IMR-90 (cell line): Measurements from ENCODE around the gene GP5. TPM values are rescaled to one million over a fixed set of nuclear protein-coding genes. Genes with fewer than 3 reads are reported as not detected.

Experiments
- ATAC-seq: fragments of 200-7000 bp; cut with Tn5 transposase; 2 replicates; pipeline ENCODE4 v1.9.1; 2020; ENCODE audit warnings: low read depth, mild to moderate bottlenecking, moderate library complexity
- BruUV-seq: library from RNA; stranded (reverse); fragments of 400-500 nt; replicated peaks from 2 replicates; lab custom pipeline; 2021; lab: Mats Ljungman, UMichigan
- CTCF ChIA-PET: fragments of 300-600 bp; formaldehyde crosslinking; extraction: SDS; loops from one replicate; lab custom pipeline; 2021; ENCODE audit warnings: antibody characterized with exemption; lab: Yijun Ruan, JAX
- POLR2A ChIA-PET: fragments of 300-600 bp; sonication (Branson Sonifier 250); formaldehyde crosslinking; loops from one replicate; lab custom pipeline; 2022; ENCODE audit warnings: antibody characterized with exemption; ENCODE audit not compliant: unreplicated experiment; lab: Charles Lee
- DNase-seq: peaks from one replicate; pipeline ENCODE4 v3.0.0; 2013
- H2AFZ ChIP-seq: replicated peaks from 2 replicates; pipeline ENCODE3; 2013; ENCODE audit warnings: low read length, mild to moderate bottlenecking; ENCODE audit not compliant: poor library complexity
- H2AK5ac ChIP-seq: 2 replicates; pipeline ENCODE4 v1.6.1; 2013; ENCODE audit warnings: low read depth, low read length, inconsistent platforms
- H2AK9ac ChIP-seq: replicated peaks from 2 replicates; pipeline ENCODE3; 2013; ENCODE audit warnings: mild to moderate bottlenecking, low read depth, low read length, moderate library complexity; ENCODE audit not compliant: poor library complexity
- H2BK120ac ChIP-seq: 2 replicates; pipeline ENCODE4 v1.6.1; 2013; ENCODE audit warnings: low read depth, low read length, inconsistent platforms
- H2BK15ac ChIP-seq: 3 replicates; pipeline ENCODE4 v1.6.1; 2013; ENCODE audit warnings: low read depth, low read length, inconsistent platforms
- H2BK20ac ChIP-seq: 2 replicates; pipeline ENCODE4 v1.6.1; 2013; ENCODE audit warnings: low read depth, mild to moderate bottlenecking, inconsistent platforms, low read length, moderate library complexity
- H2BK5ac ChIP-seq: 2 replicates; pipeline ENCODE4 v1.6.1; 2013; ENCODE audit warnings: mild to moderate bottlenecking, low read depth, low read length, inconsistent platforms; ENCODE audit not compliant: poor library complexity, severe bottlenecking
- H3K14ac ChIP-seq: replicated peaks from 2 replicates; pipeline ENCODE4 v1.6.1; 2013; ENCODE audit warnings: low read depth, low read length, inconsistent platforms
- H3K18ac ChIP-seq: 2 replicates; pipeline ENCODE4 v1.6.1; 2013; ENCODE audit warnings: low read depth, low read length, control low read depth
- H3K23ac ChIP-seq: 2 replicates; pipeline ENCODE4 v1.6.1; 2013; ENCODE audit warnings: low read depth, low read length, inconsistent platforms
- H3K27ac ChIP-seq: 2 replicates; pipeline ENCODE4 v1.5.1; 2013; ENCODE audit warnings: mild to moderate bottlenecking, control low read depth, low read length; ENCODE audit not compliant: insufficient read depth
- H3K27me3 ChIP-seq: 2 replicates; pipeline ENCODE4 v1.6.1; 2013; ENCODE audit warnings: low read length; ENCODE audit not compliant: control insufficient read depth, insufficient read depth
- H3K36me3 ChIP-seq: 2 replicates; pipeline ENCODE4 v1.6.1; 2013; ENCODE audit warnings: low read length, mixed read lengths; ENCODE audit not compliant: control insufficient read depth, insufficient read depth
- H3K4ac ChIP-seq: 2 replicates; pipeline ENCODE4 v1.6.1; 2013; ENCODE audit warnings: low read depth, low read length, inconsistent platforms
- H3K4me1 ChIP-seq: 2 replicates; pipeline ENCODE4 v1.6.1; 2013; ENCODE audit warnings: low read length, mixed read lengths; ENCODE audit not compliant: control insufficient read depth, insufficient read depth
- H3K4me2 ChIP-seq: 2 replicates; pipeline ENCODE4 v1.6.1; 2013; ENCODE audit warnings: low read depth, mild to moderate bottlenecking, control low read depth, low read length, moderate library complexity
- H3K4me3 ChIP-seq: 2 replicates; pipeline ENCODE4 v1.5.1; 2013; ENCODE audit warnings: low read depth, mild to moderate bottlenecking, control low read depth, low read length, moderate library complexity; ENCODE audit not compliant: insufficient read depth
- H3K56ac ChIP-seq: 2 replicates; pipeline ENCODE4 v1.6.1; 2013; ENCODE audit warnings: low read length, inconsistent platforms; ENCODE audit not compliant: insufficient read depth; ENCODE audit errors: extremely low read depth
- H3K79me1 ChIP-seq, 2 experiments: 2 replicates each; pipeline ENCODE4 v1.6.1; 2013; ENCODE audit warnings: low read length in 2 of 2, inconsistent platforms in 1 of 2, low read depth in 1 of 2
- H3K9ac ChIP-seq: 2 replicates; pipeline ENCODE4 v1.6.1; 2013; ENCODE audit warnings: low read depth, low read length, control low read depth
- H3K9me1 ChIP-seq: 2 replicates; pipeline ENCODE4 v1.6.1; 2013; ENCODE audit warnings: low read length, inconsistent platforms; ENCODE audit not compliant: insufficient read depth
- H3K9me3 ChIP-seq: 2 replicates; pipeline ENCODE4 v1.6.1; 2013; ENCODE audit warnings: low read length; ENCODE audit not compliant: control insufficient read depth, insufficient read depth
- H4K20me1 ChIP-seq: 2 replicates; pipeline ENCODE4 v1.6.1; 2013; ENCODE audit warnings: low read length, inconsistent platforms; ENCODE audit not compliant: insufficient read depth
- H4K5ac ChIP-seq: 2 replicates; pipeline ENCODE4 v1.6.1; 2013; ENCODE audit warnings: mild to moderate bottlenecking, low read depth, low read length, control low read depth
- H4K8ac ChIP-seq, 2 experiments: 2 replicates each; pipeline ENCODE4 v1.6.1; 2013; ENCODE audit warnings: low read depth in 2 of 2, low read length in 2 of 2, control low read depth in 1 of 2, inconsistent platforms in 1 of 2
- H4K91ac ChIP-seq: 2 replicates; pipeline ENCODE4 v1.6.1; 2013; ENCODE audit warnings: low read depth, low read length, inconsistent platforms; ENCODE audit not compliant: insufficient read depth
- ELK1 ChIP-seq: fragments of 150-350 bp; IDR thresholded peaks from 2 replicates; pipeline ENCODE4 v1.6.1; 2016; ENCODE audit warnings: low read depth, mild to moderate bottlenecking, low read length, moderate library complexity, borderline replicate concordance
- RAD21 ChIP-seq: IDR thresholded peaks from 2 replicates; pipeline ENCODE4 v1.6.1; 2012; ENCODE audit warnings: low read length, improper control_type of control experiment
- WGBS, 2 experiments: methylation state at CpG; one replicate each; pipeline versions ENCODE4 v1.1.5 to v1.1.7; 2013; ENCODE audit warnings: missing lambda C conversion rate in 2 of 2; ENCODE audit not compliant: insufficient read length in 1 of 2; ENCODE audit errors: extremely low coverage in 2 of 2; 5-methylcytosine and 5-hydroxymethylcytosine counted together
- dilution Hi-C: fragments of 300-500 bp; cut with HindIII; formaldehyde crosslinking; loops from one replicate; pipeline ENCODE4 v1.14.3; 2018; ENCODE audit warnings: low sequenced_read_pairs; ENCODE audit not compliant: unreplicated experiment
- in situ Hi-C: fragments of 300-500 bp; cut with MboI; formaldehyde crosslinking; loops from 3 replicates; pipeline ENCODE4 v1.14.3; 2019; ENCODE audit warnings: low sequenced_read_pairs, inconsistent platforms, mixed read lengths
- intact Hi-C: fragments of 100-400 bp; cut with micrococcal nuclease; formaldehyde crosslinking; loops from 2 replicates; pipeline ENCODE4 v1.10.0; 2022
- polyA plus RNA-seq, 3 experiments: library from polyadenylated mRNA; depleted of rRNA; stranded (reverse); fragments of >200 nt; gene quantifications; 2 replicates each; pipeline ENCODE4 v1.2.3, GENCODE V29; 2012; ENCODE audit warnings: low replicate concordance in 1 of 3
- total RNA-seq: library from RNA; depleted of rRNA; stranded (reverse); fragments of >200 nt; gene quantifications from 2 replicates; pipeline ENCODE4 v1.2.3, GENCODE V29; 2012

Gene GP5
- total and polyA plus RNA-seq, 2 of the 4 experiments (the other 2 are of a cell fraction) = under 0.01 to 0.12 TPM

DNA sequence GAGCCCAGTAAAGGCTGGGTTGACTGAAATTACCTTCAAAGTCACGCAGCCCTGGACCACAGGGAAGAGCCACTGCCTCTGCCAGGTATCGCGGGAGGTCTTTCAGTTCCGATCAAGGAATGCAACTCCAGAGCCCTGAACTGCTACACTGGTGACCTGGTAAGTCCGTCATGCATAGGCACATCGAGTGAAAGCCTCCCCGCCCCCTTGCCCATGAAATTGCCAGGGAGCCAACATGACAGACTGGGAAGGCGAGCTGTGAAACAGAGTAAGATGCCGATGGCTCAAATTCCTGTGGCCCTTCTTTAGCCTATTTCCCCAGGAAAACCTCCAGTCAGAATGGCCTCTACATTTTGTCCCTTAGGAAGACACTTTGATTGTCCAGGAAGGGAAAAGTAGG is 2.3 kb upstream of the GP5 start:
- no peak overlapping the region for H2AFZ ChIP-seq
- no peak overlapping the region for H2AK9ac ChIP-seq
- H3K9ac ChIP-seq = no peak overlapping the region
- no peak overlapping the region for H3K56ac ChIP-seq
- H3K36me3 ChIP-seq = peaks cover 8% of the 10 kb centered on the region
- no peak overlapping the region for H3K4me2 ChIP-seq
- intact Hi-C loops = loop anchor here (10.0 kb wide), 1 partner anchor 267 kb away; the partner anchor contains the start of gene HES1
- in situ Hi-C loops = no loop called here
- peaks cover 12% of the 10 kb centered on the region; the same call in 1 of the 2 replicates for H3K27me3 ChIP-seq
- no peak overlapping the region for H3K23ac ChIP-seq
- no peaks in the 10 kb centered on the region for H3K79me1 ChIP-seq
- H2BK15ac ChIP-seq = no peak overlapping the region
- H4K8ac ChIP-seq = no peak overlapping the region
- DNase-seq = no peak
- no peak overlapping the region for H2BK120ac ChIP-seq
- no peak overlapping the region for H2BK5ac ChIP-seq
- WGBS, 2 experiments = 85% methylated on average over 4 of the region's 9 CpGs; no CpG with 5 or more reads in 1 of the 2 experiments
- no peaks in the 10 kb centered on the region for H3K9me1 ChIP-seq
- H2BK20ac ChIP-seq = no peak overlapping the region
- dilution Hi-C loops = no loop called here
- H3K9me3 ChIP-seq = no peaks in the 10 kb centered on the region; the same call in 1 of the 2 replicates
- no peaks in the 10 kb centered on the region; the same call in 1 of the 2 replicates for H4K20me1 ChIP-seq
- no peak overlapping the region for H3K27ac ChIP-seq
- ChIA-PET CTCF (interaction anchor here (2.4 kb wide), 1 partner anchor 58 kb away, joined by 10 read pairs; no protein-coding TSS in a partner anchor), POLR2A (interaction anchor here (0.6 kb wide), 1 partner anchor 62 kb away, joined by 5 read pairs; no protein-coding TSS in a partner anchor)
- no peak for ATAC-seq
- no peak overlapping the region for H3K18ac ChIP-seq
- no peak overlapping the region for H4K91ac ChIP-seq
- no peak overlapping the region for H2AK5ac ChIP-seq
- no peak overlapping the region for H3K14ac ChIP-seq
- H3K4ac ChIP-seq = no peak overlapping the region
- no TSS peak for BruUV-seq
- H3K4me3 ChIP-seq = no peak overlapping the region
- TF ChIP-seq RAD21 (no peak), ELK1 (no peak)
- peaks cover 5% of the 10 kb centered on the region; the same call in 1 of the 2 replicates for H3K4me1 ChIP-seq
- no peak overlapping the region for H4K5ac ChIP-seq
